ENCODE measurements around the gene NFATC2. TPM values are rescaled to one million over a fixed set of nuclear protein-coding genes. Genes with fewer than 3 reads are reported as not detected.

The NFATC2 gene
- total RNA-seq, 4 donors from 2014 or later = 5.3 to 22.5 (median 11.5) TPM

DNA sequence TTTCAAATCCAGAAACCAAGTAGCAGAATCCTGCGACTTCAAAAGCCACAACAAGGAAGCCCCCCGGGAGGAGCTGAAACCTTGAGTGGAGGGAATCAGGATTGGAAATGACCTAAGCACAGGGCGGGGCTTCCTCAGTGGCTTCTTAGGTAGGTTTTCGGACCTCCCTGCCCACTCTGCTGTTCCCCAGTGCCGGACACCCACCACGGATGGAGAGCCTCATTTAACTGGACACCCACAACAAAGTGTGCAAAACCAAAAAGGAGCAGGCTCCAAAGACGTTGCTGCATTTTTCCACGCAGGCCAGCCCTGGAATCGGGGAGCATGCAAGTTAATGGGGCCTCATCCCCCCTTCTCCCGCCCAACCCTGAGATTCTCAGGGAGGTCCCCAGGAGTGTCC, 144.4 kb downstream of the NFATC2 start:
- TF ChIP-seq, protein P1, sequence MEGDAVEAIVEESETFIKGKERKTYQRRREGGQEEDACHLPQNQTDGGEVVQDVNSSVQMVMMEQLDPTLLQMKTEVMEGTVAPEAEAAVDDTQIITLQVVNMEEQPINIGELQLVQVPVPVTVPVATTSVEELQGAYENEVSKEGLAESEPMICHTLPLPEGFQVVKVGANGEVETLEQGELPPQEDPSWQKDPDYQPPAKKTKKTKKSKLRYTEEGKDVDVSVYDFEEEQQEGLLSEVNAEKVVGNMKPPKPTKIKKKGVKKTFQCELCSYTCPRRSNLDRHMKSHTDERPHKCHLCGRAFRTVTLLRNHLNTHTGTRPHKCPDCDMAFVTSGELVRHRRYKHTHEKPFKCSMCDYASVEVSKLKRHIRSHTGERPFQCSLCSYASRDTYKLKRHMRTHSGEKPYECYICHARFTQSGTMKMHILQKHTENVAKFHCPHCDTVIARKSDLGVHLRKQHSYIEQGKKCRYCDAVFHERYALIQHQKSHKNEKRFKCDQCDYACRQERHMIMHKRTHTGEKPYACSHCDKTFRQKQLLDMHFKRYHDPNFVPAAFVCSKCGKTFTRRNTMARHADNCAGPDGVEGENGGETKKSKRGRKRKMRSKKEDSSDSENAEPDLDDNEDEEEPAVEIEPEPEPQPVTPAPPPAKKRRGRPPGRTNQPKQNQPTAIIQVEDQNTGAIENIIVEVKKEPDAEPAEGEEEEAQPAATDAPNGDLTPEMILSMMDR (IDR thresholded peaks at IDR 0.05) = no peak
- no peak for TF ChIP-seq POLR2A (IDR thresholded peaks at IDR 0.05)
- TF ChIP-seq POLR2AphosphoS5 (IDR thresholded peaks at IDR 0.05) = no peak
- TF ChIP-seq EP300 (IDR thresholded peaks at IDR 0.05; ENCODE audit: low read depth) = no peak
- H3K4me3 ChIP-seq = no peak overlapping the region
- in situ Hi-C loops (cut with MboI; ENCODE audit: low pct_ligation_motif_present in 1 of 4, low pct_unique_long_range_greater_than_20kb in 1 of 4, low sequenced_read_pairs in 3 of 4) (loop anchor here in 1 of 4 donors (25.0 kb wide), 1 partner anchor 189 kb away; no protein-coding TSS in a partner anchor), intact Hi-C loops (cut with DNase I; ENCODE audit: low total_unique reads) (no loop called here)
- no peaks in the 10 kb centered on the region for H3K27me3 ChIP-seq
- H3K4me1 ChIP-seq = peaks cover 0 to 3% (median 0%) of the 10 kb centered on the region in 4 donors
- no peak for DNase-seq
- no peaks in the 10 kb centered on the region for H3K36me3 ChIP-seq
- no peak overlapping the region for H3K27ac ChIP-seq
- H3K9me3 ChIP-seq = no peaks in the 10 kb centered on the region
- 90 to 91% methylated on average over 2 to 10 of the region's 10 CpGs for WGBS, 2 donors (ENCODE audit: low coverage in 1 of 2)

DNA sequence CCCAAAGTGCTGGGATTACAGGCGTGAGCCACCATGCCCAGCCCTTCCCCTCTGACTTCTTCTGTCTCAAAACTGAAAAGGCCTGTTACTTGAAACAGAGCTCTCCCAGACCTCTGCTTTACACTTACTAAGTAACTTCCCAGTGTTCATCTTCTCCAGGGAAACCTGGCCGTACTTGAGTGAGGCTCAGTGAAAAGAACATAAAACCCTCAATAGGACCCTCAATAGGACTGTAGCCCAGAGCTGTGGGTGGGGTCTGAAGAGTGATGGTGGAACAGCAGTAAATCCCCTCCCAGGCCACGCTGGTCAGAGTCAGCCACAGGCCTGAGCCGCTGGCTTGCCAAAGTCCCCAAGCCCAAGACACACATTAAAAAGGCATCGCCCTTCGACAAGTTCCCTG, 145.4 kb downstream of the NFATC2 start:
- intact Hi-C loops (cut with DNase I; ENCODE audit: low total_unique reads) = no loop called here
- no peaks in the 10 kb centered on the region for H3K27me3 ChIP-seq
- H3K36me3 ChIP-seq = no peaks in the 10 kb centered on the region
- in situ Hi-C loops (cut with MboI; ENCODE audit: low pct_ligation_motif_present in 1 of 4, low pct_unique_long_range_greater_than_20kb in 1 of 4, low sequenced_read_pairs in 3 of 4) = loop anchor here in 1 of 4 donors (25.0 kb wide), 1 partner anchor 190 kb away; no protein-coding TSS in a partner anchor
- WGBS, 2 donors (ENCODE audit: low coverage in 1 of 2) = 78 to 97% methylated on average over 1 to 6 of the region's 6 CpGs
- DNase-seq = no peak
- H3K9me3 ChIP-seq = no peaks in the 10 kb centered on the region
- H3K4me1 ChIP-seq = peaks cover 0 to 3% (median 0%) of the 10 kb centered on the region in 4 donors
- TF ChIP-seq, protein P1 (IDR thresholded peaks at IDR 0.05) = no peak
- no peak for TF ChIP-seq EP300 (IDR thresholded peaks at IDR 0.05; ENCODE audit: low read depth)
- TF ChIP-seq POLR2AphosphoS5 (IDR thresholded peaks at IDR 0.05) = no peak
- no peak overlapping the region for H3K27ac ChIP-seq
- H3K4me3 ChIP-seq = no peak overlapping the region

DNA sequence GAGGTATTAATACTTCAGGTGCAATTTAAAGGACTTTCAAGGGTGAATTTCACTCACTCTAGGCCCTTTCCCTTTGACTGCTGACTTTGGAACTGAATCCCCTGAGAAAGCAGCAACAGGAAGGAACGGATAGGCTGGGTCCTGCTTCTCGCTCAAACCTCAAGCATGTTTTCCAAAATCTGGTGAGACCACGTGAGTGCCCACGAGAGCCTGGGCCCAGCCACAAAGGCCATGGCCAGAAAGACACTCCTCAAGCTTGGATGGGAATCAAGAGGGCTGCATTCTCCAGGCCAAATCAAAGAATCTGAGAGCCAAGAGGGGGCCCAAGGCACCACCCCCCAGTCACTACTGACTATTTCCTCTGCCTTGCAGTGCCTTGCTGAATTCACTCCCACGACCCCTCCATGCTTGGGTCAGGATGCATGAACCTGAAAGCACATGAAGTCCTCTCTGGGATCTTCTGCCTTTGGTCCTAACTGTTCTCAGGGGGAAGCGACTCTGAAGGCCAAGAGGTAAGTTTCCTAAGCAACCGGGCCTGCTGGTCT, 146.1 kb downstream of the NFATC2 start:
- no peaks in the 10 kb centered on the region for H3K9me3 ChIP-seq
- TF ChIP-seq EP300 (IDR thresholded peaks at IDR 0.05; ENCODE audit: low read depth) (no peak), POLR2AphosphoS5 (IDR thresholded peaks at IDR 0.05) (no peak), POLR2A (IDR thresholded peaks at IDR 0.05) (no peak)
- TF ChIP-seq, protein P1 (IDR thresholded peaks at IDR 0.05) = no peak
- H3K36me3 ChIP-seq = no peaks in the 10 kb centered on the region
- H3K4me1 ChIP-seq = peaks cover 0 to 3% (median 0%) of the 10 kb centered on the region in 4 donors
- H3K4me3 ChIP-seq = no peak overlapping the region
- no peak overlapping the region for H3K27ac ChIP-seq
- 87 to 88% methylated on average over 3 to 7 of the region's 7 CpGs for WGBS, 2 donors (ENCODE audit: low coverage in 1 of 2)
- no peaks in the 10 kb centered on the region for H3K27me3 ChIP-seq
- intact Hi-C loops (cut with DNase I; ENCODE audit: low total_unique reads) = no loop called here
- in situ Hi-C loops (cut with MboI; ENCODE audit: low pct_ligation_motif_present in 1 of 4, low pct_unique_long_range_greater_than_20kb in 1 of 4, low sequenced_read_pairs in 3 of 4) = loop anchor here in 1 of 4 donors (25.0 kb wide), 1 partner anchor 191 kb away; no protein-coding TSS in a partner anchor
- no peak for DNase-seq

DNA sequence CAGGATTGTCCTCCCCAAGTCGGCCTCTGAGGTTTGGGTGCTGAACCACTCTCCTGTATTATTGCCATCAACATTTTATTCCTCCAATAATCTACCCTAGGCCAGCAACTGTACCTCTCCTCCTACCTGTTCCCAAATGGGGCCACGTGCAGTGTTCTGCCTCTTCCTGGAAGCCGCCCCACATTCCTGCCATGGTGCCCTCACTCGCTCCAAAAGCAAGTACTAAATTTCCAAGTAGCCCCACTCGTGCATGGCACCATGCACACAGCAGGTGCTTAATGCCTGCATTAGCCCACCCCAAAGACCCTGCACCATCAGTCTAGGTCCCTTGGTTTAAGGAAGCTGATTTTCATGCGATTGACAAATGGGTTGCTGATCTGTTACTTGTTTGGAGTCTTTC, 147.8 kb downstream of the NFATC2 start:
- TF ChIP-seq POLR2AphosphoS5 (IDR thresholded peaks at IDR 0.05) = no peak
- TF ChIP-seq POLR2A (IDR thresholded peaks at IDR 0.05) = no peak
- no peak for TF ChIP-seq EP300 (IDR thresholded peaks at IDR 0.05; ENCODE audit: low read depth)
- TF ChIP-seq, protein P1 (IDR thresholded peaks at IDR 0.05) = no peak
- Histone ChIP-seq H3K4me3 (no peak overlapping the region), H3K27me3 (no peaks in the 10 kb centered on the region), H3K36me3 (no peaks in the 10 kb centered on the region), H3K4me1 (no peaks in the 10 kb centered on the region), H3K9me3 (no peaks in the 10 kb centered on the region), H3K27ac (no peak overlapping the region)
- intact Hi-C loops (cut with DNase I; ENCODE audit: low total_unique reads) = no loop called here
- WGBS, 2 donors (ENCODE audit: low coverage in 1 of 2) = 95 to 100% methylated on average over 4 to 6 of the region's 6 CpGs
- in situ Hi-C loops (cut with MboI; ENCODE audit: low pct_ligation_motif_present in 1 of 4, low pct_unique_long_range_greater_than_20kb in 1 of 4, low sequenced_read_pairs in 3 of 4) = loop anchor here in 1 of 4 donors (25.0 kb wide), 1 partner anchor 193 kb away; no protein-coding TSS in a partner anchor
- no peak for DNase-seq
